ENCODE measurements around the gene DUS3L. TPM values are rescaled to one million over a fixed set of nuclear protein-coding genes. Genes with fewer than 3 reads are reported as not detected.
A peak's percentile ranks its signal among the peaks of the same experiment; 100 is the strongest.

Gene DUS3L
- total RNA-seq, 1 experiment from 2014 or later: 33.2 TPM

- intact Hi-C loops (cut with micrococcal nuclease; ENCODE audit: unreplicated experiment): no loop called here
- TF ChIP-seq, protein P1, sequence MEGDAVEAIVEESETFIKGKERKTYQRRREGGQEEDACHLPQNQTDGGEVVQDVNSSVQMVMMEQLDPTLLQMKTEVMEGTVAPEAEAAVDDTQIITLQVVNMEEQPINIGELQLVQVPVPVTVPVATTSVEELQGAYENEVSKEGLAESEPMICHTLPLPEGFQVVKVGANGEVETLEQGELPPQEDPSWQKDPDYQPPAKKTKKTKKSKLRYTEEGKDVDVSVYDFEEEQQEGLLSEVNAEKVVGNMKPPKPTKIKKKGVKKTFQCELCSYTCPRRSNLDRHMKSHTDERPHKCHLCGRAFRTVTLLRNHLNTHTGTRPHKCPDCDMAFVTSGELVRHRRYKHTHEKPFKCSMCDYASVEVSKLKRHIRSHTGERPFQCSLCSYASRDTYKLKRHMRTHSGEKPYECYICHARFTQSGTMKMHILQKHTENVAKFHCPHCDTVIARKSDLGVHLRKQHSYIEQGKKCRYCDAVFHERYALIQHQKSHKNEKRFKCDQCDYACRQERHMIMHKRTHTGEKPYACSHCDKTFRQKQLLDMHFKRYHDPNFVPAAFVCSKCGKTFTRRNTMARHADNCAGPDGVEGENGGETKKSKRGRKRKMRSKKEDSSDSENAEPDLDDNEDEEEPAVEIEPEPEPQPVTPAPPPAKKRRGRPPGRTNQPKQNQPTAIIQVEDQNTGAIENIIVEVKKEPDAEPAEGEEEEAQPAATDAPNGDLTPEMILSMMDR (IDR thresholded peaks at IDR 0.05; ENCODE audit: unreplicated experiment): no peak
- peaks cover 16% of the 10 kb centered on the region for H3K36me3 Mint-ChIP-seq (ENCODE audit: insufficient read depth, unreplicated experiment)
- no peaks in the 10 kb centered on the region for H3K9me3 Mint-ChIP-seq (ENCODE audit: low read depth, unreplicated experiment)
- peak overlapping the region; percentile 65 for H3K4me3 Mint-ChIP-seq (ENCODE audit: low read depth, unreplicated experiment)
- H3K27me3 Mint-ChIP-seq (ENCODE audit: unreplicated experiment): peaks cover 19% of the 10 kb centered on the region
- H3K27ac Mint-ChIP-seq (ENCODE audit: unreplicated experiment): no peak overlapping the region
- CTCF ChIA-PET: no interaction called here
- no peaks in the 10 kb centered on the region for H3K4me1 Mint-ChIP-seq (ENCODE audit: low read depth, unreplicated experiment)
- no peak for DNase-seq
- no TSS peak for BruUV-seq (replicated peaks)
These were observed 15.1 kb upstream of the DUS3L start for GRCh38 chr19:5806133-5806489.

GRCh38 chr19:5805462-5806132, 14.6 kb upstream of the DUS3L start:
- no peaks in the 10 kb centered on the region for H3K4me1 Mint-ChIP-seq (ENCODE audit: low read depth, unreplicated experiment)
- intact Hi-C loops (cut with micrococcal nuclease; ENCODE audit: unreplicated experiment): no loop called here
- peaks cover 16% of the 10 kb centered on the region for H3K36me3 Mint-ChIP-seq (ENCODE audit: insufficient read depth, unreplicated experiment)
- TF ChIP-seq, protein P1 (IDR thresholded peaks at IDR 0.05; ENCODE audit: unreplicated experiment): peak; percentile 77
- no TSS peak for BruUV-seq (replicated peaks)
- H3K9me3 Mint-ChIP-seq (ENCODE audit: low read depth, unreplicated experiment): no peaks in the 10 kb centered on the region
- peaks cover 19% of the 10 kb centered on the region for H3K27me3 Mint-ChIP-seq (ENCODE audit: unreplicated experiment)
- peak; percentile 88 for DNase-seq
- CTCF ChIA-PET: no interaction called here
- peak overlapping the region; percentile 65 for H3K4me3 Mint-ChIP-seq (ENCODE audit: low read depth, unreplicated experiment)
- no peak overlapping the region for H3K27ac Mint-ChIP-seq (ENCODE audit: unreplicated experiment)

DNA sequence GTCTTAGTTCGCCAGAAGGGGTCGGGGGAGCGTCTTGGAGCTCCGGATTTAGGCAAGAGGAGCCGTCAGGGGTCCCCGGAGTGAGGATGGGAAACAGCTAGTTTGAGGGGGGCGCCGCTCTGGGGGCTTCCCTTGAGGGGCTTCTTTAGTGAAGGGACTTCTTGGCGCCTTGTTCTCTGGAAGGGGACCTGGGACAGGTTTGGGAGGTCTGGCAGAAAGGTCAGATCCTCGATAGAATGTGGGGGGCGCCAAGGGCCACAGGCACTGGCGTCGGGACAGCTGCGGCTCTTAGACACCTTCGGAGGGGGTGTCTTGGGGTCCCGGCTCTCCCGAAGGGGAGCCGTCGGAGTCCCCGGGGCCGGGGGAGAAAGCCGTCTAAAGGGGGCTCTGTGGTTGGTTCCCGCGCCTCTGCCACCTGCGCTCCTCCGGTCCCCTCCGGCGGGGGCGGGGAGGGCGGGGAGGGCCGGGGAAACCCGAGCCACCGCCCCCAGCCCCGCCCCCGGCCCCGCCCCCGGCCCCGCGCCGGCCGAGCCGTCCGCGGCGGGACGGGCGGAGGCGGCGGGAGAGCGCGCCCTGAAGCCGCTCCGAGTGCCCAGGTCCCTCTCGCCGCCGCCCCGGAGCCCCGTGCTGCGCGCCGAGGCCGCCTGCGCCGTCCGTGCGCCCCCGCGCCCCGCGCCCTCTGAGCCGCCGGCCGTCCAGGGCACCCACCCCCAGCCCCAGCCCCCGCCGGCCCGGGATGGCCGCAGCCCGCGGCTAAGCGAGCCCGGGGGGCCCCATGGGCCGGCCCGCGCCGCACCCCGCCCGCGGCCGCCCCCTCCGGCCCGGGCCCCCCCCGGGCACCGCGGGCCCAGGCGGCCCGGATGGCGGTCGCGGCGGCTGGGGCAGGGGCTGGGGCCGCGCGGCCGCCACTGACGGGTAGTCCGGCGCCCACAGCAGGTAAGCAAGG, 13.8 kb upstream of the DUS3L start, which contains the start of gene NRTN:
Gene NRTN (plus strand): TSS at position 552 of the 946 bp plus-strand sequence. CDS start 19,099 bp downstream, outside the sequence.
- intact Hi-C loops (cut with micrococcal nuclease; ENCODE audit: unreplicated experiment): loop anchor here (5.0 kb wide), 1 partner anchor 88 kb away; no protein-coding TSS in a partner anchor
- CTCF ChIA-PET: interaction anchor here (0.5 to 1.7 kb wide), 13 partner anchors 10 to 218 kb away, joined by 3 to 26 read pairs (median 4); partner anchors contain the start of genes FUT3, NDUFA11 and VMAC
- Mint-ChIP-seq H3K4me3 (ENCODE audit: low read depth, unreplicated experiment) (peak within 1 kb of the TSS; percentile 69), H3K4me1 (ENCODE audit: low read depth, unreplicated experiment) (no peaks in the 10 kb centered on the region), H3K9me3 (ENCODE audit: low read depth, unreplicated experiment) (no peaks in the 10 kb centered on the region), H3K36me3 (ENCODE audit: insufficient read depth, unreplicated experiment) (peaks cover 16% of the 10 kb centered on the region), H3K27ac (ENCODE audit: unreplicated experiment) (no peak within 1 kb of the TSS), H3K27me3 (ENCODE audit: unreplicated experiment) (peaks cover 19% of the 10 kb centered on the region)
- peak; percentile 47 for DNase-seq
- BruUV-seq (replicated peaks): no TSS peak
- TF ChIP-seq, protein P1 (IDR thresholded peaks at IDR 0.05; ENCODE audit: unreplicated experiment): no peak

- peak; percentile 95 for DNase-seq
- TF ChIP-seq, protein P1 (IDR thresholded peaks at IDR 0.05; ENCODE audit: unreplicated experiment): peak; percentile 91
- peak overlapping the region; percentile 69 for H3K4me3 Mint-ChIP-seq (ENCODE audit: low read depth, unreplicated experiment)
- no TSS peak for BruUV-seq (replicated peaks)
- H3K27ac Mint-ChIP-seq (ENCODE audit: unreplicated experiment): no peak overlapping the region
- H3K36me3 Mint-ChIP-seq (ENCODE audit: insufficient read depth, unreplicated experiment): peaks cover 16% of the 10 kb centered on the region
- H3K9me3 Mint-ChIP-seq (ENCODE audit: low read depth, unreplicated experiment): no peaks in the 10 kb centered on the region
- peaks cover 28% of the 10 kb centered on the region for H3K27me3 Mint-ChIP-seq (ENCODE audit: unreplicated experiment)
- no peaks in the 10 kb centered on the region for H3K4me1 Mint-ChIP-seq (ENCODE audit: low read depth, unreplicated experiment)
- intact Hi-C loops (cut with micrococcal nuclease; ENCODE audit: unreplicated experiment): loop anchor here (5.0 kb wide), 1 partner anchor 88 kb away; no protein-coding TSS in a partner anchor
- CTCF ChIA-PET: interaction anchor here (0.5 to 1.7 kb wide), 17 partner anchors 9 to 295 kb away, joined by 3 to 26 read pairs (median 4); partner anchors contain the start of genes FUT3, NDUFA11 and VMAC
These were observed 13.0 kb upstream of the DUS3L start for GRCh38 chr19:5803752-5804515.
